ENCODE data around the gene LEP. TPM values are rescaled to one million over a fixed set of nuclear protein-coding genes. Genes with fewer than 3 reads are reported as not detected.

Gene LEP
- total and polyA plus RNA-seq, 2 of the 8 experiments (the other 6 are each of a cell fraction or from before 2014, with no cell fraction given), result not detected

DNA sequence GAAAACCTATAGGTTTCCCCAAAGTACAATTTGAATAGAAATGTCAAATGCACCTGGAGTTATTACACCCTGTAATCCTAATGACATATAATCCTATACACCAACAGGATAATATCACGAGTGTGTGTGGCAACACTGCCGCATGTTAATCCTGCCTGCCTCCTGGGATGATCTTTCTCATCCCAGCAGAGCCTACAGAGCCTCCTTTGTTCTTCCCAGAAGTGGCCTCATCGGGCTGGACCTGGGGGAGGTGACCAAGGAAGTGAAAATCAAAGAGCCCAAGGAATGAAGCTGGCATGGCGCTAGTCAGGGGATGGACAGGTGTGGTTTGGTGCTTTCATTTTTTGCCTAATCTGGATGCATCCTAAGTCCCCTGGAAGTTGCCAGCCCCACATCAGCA lies 29.5 kb upstream of the LEP start:
- Histone ChIP-seq H3K79me2 (ENCODE audit: control insufficient read depth in 1 of 2, insufficient read depth in 2 of 2, low read length in 2 of 2) (no peaks in the 10 kb centered on the region), H4K8ac (ENCODE audit: extremely low read depth, insufficient read depth, low read length) (no peak overlapping the region), H3K27me3 (replicated peaks in 1 of 4; ENCODE audit: control insufficient read depth in 3 of 4, extremely low read depth in 1 of 4, insufficient read depth in 3 of 4, low read length in 3 of 4) (peaks cover 0 to 5% (median 2%) of the 10 kb centered on the region in 4 experiments; a peak in 3 of 7 replicates), H3K18ac (ENCODE audit: extremely low read depth, low read length) (no peak overlapping the region), H3K9me3 (ENCODE audit: insufficient read depth in 2 of 2, low read depth in 1 of 2, low read length in 1 of 2) (no peaks in the 10 kb centered on the region), H2BK12ac (ENCODE audit: low read depth, low read length) (no peak overlapping the region; the same call in 1 of the 2 replicates), H2BK20ac (ENCODE audit: low read length) (no peak overlapping the region), H2BK15ac (ENCODE audit: low read length) (peak overlapping the region; percentile 61; the same call in 1 of the 2 replicates), H2AK5ac (ENCODE audit: low read depth, low read length) (no peak overlapping the region), H3K79me1 (ENCODE audit: low read depth, low read length) (no peaks in the 10 kb centered on the region), H4K91ac (replicated peaks; ENCODE audit: insufficient read length, low read length) (no peak overlapping the region), H2BK120ac (replicated peaks; ENCODE audit: low read depth, low read length) (no peak overlapping the region), H3K23me2 (ENCODE audit: low read depth, low read length) (no peaks in the 10 kb centered on the region), H3K36me3 (ENCODE audit: control insufficient read depth in 2 of 4, insufficient read depth in 4 of 4, low read length in 3 of 4) (no peaks in the 10 kb centered on the region), H3K4ac (replicated peaks; ENCODE audit: insufficient read length, low read depth, low read length) (no peak overlapping the region), H3K4me3 (ENCODE audit: extremely low read depth in 1 of 4, insufficient read depth in 2 of 4, low read depth in 3 of 4, low read length in 4 of 4) (no peak overlapping the region), H3K27ac (ENCODE audit: low read depth, low read length) (no peak overlapping the region), H3K14ac (ENCODE audit: insufficient read length) (no peak overlapping the region), H3K9ac (replicated peaks in 1 of 4; ENCODE audit: extremely low read depth in 1 of 4, low read depth in 3 of 4, low read length in 3 of 4) (no peak overlapping the region), H4K20me1 (replicated peaks in 1 of 2; ENCODE audit: control insufficient read depth in 1 of 2, insufficient read depth in 2 of 2, low read length in 2 of 2) (peaks cover 0 to 1% of the 10 kb centered on the region in 2 experiments), H3K4me2 (ENCODE audit: insufficient read depth in 1 of 2, low read depth in 2 of 2, low read length in 2 of 2) (no peak overlapping the region), H3K56ac (replicated peaks; ENCODE audit: insufficient read length, low read depth, low read length) (no peak overlapping the region), H2AFZ (ENCODE audit: low read length) (no peak overlapping the region), H2BK5ac (ENCODE audit: low read depth, low read length) (no peak overlapping the region), H3K23ac (ENCODE audit: insufficient read length) (no peak overlapping the region), H4K5ac (ENCODE audit: insufficient read length, low read depth, low read length) (no peak overlapping the region), H3K4me1 (replicated peaks in 1 of 4; ENCODE audit: control insufficient read depth in 3 of 4, insufficient read depth in 4 of 4, low read length in 3 of 4) (peaks cover 6 to 16% (median 7%) of the 10 kb centered on the region in 4 experiments; a peak in 6 of 7 replicates)
- WGBS, 2 experiments (ENCODE audit: extremely low coverage in 1 of 2, insufficient coverage in 1 of 2, insufficient read length in 1 of 2, insufficient replicate concordance in 2 of 2, low coverage in 1 of 2, low lambda C conversion rate in 2 of 2, missing lambda C conversion rate in 1 of 2), result 70% methylated on average over 4 of the region's 4 CpGs; no CpG with 5 or more reads in 1 of the 2 experiments
- ChIA-PET POLR2A (ENCODE audit: partially characterized antibody) (interaction anchor here (1.3 kb wide), 1 partner anchor 56 kb away, joined by 3 read pairs; no protein-coding TSS in a partner anchor), CTCF (ENCODE audit: partially characterized antibody) (interaction anchor here (0.7 to 18.6 kb wide), 17 partner anchors 8 to 503 kb away, joined by 3 to 347 read pairs (median 15); no protein-coding TSS in a partner anchor)
- no peak for DNase-seq (ENCODE audit: low read depth in 1 of 2, low spot score in 2 of 2)
- FAIRE-seq, result no peak
- no peak for TF ChIP-seq YY1 (IDR thresholded peaks at IDR 0.05; ENCODE audit: low read depth, low read length)
- no peak for TF ChIP-seq MAFK (IDR thresholded peaks at IDR 0.05; ENCODE audit: low read depth, low read length)
- TF ChIP-seq HDAC2 (IDR thresholded peaks at IDR 0.05; ENCODE audit: borderline replicate concordance in 1 of 2, low read depth in 2 of 2, low read length in 2 of 2), result no peak
- no peak for TF ChIP-seq RXRA (IDR thresholded peaks at IDR 0.05; ENCODE audit: insufficient read depth, low read depth, low read length)
- TF ChIP-seq FOSL1 (IDR thresholded peaks at IDR 0.05; ENCODE audit: insufficient read depth, low read depth, low read length), result no peak
- TF ChIP-seq KDM5A (IDR thresholded peaks at IDR 0.05; ENCODE audit: low read length), result no peak
- no peak for TF ChIP-seq SP1 (IDR thresholded peaks at IDR 0.05; ENCODE audit: low read depth, low read length)
